Measurements from ENCODE around the gene DIDO1. TPM values are rescaled to one million over a fixed set of nuclear protein-coding genes. Genes with fewer than 3 reads are reported as not detected.

DIDO1 gene
- total and polyA plus RNA-seq, 2 of the 13 experiments (the other 11 are each of a cell fraction or from before 2014, with no cell fraction given) = 75.0 to 75.1 TPM

DNA sequence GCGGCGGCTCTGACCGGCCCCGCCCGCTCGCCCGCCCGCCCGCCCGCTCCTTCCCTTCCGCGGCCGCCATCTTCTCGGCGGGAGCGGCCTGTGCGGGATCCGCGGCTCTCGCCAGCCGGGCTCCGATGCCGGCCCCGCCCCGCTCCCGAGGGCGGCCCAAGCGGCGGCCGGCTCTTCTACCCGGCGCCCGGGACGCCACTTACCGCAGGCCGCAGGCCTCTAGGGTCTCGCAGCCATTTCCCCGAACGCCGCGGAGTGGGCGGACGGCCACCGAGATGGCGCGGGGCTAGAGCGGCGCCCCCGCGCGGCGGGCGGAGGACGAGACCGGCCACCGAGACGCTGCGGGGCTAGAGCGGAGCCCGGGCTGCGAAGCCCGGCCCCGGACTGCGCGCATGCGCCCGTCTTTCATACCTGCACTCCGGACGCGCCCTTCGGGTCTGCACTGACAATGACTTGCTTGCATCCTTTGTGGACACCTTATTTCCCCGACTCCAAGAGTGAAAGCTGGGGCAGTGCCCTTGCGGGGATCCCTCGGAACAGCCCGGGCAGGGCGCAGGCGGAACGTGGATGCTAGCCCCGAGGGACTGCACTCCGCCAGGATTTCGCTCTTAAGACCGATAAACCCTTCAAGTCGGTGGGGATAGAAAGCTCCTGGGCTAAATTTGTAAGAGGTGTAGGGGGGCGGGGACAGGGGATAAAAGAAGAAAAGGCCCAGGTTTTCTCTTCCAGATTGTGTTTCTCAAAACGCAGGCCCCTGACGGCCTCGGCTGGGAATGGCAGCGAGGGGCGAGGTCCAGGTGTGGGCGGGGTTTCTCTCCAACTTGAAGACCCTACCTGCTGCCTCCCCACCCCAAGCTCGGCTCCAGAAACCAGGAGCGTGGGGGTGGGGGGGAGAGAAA, at the start of gene DIDO1 (continued):
- TF ChIP-seq PAXIP1 (CRISPR knock-in tag; conservative IDR thresholded peaks at IDR 0.05) = peak; percentile 59
- no peak for TF ChIP-seq HDAC6 (IDR thresholded peaks at IDR 0.05; ENCODE audit: low read depth, low read length)
- peak; percentile 88 for TF ChIP-seq PHF21A (CRISPR knock-in tag; IDR thresholded peaks at IDR 0.05)
- peak; percentile 88 for TF ChIP-seq BRD4 (CRISPR knock-in tag; IDR thresholded peaks at IDR 0.05)
- no peak for TF ChIP-seq ZBTB7A (CRISPR knock-in tag; IDR thresholded peaks at IDR 0.05)
- TF ChIP-seq FOXA3 (CRISPR knock-in tag; IDR thresholded peaks at IDR 0.05) = peak; percentile 54; the same call in 1 of the 2 replicates
- TF ChIP-seq, protein P1, sequence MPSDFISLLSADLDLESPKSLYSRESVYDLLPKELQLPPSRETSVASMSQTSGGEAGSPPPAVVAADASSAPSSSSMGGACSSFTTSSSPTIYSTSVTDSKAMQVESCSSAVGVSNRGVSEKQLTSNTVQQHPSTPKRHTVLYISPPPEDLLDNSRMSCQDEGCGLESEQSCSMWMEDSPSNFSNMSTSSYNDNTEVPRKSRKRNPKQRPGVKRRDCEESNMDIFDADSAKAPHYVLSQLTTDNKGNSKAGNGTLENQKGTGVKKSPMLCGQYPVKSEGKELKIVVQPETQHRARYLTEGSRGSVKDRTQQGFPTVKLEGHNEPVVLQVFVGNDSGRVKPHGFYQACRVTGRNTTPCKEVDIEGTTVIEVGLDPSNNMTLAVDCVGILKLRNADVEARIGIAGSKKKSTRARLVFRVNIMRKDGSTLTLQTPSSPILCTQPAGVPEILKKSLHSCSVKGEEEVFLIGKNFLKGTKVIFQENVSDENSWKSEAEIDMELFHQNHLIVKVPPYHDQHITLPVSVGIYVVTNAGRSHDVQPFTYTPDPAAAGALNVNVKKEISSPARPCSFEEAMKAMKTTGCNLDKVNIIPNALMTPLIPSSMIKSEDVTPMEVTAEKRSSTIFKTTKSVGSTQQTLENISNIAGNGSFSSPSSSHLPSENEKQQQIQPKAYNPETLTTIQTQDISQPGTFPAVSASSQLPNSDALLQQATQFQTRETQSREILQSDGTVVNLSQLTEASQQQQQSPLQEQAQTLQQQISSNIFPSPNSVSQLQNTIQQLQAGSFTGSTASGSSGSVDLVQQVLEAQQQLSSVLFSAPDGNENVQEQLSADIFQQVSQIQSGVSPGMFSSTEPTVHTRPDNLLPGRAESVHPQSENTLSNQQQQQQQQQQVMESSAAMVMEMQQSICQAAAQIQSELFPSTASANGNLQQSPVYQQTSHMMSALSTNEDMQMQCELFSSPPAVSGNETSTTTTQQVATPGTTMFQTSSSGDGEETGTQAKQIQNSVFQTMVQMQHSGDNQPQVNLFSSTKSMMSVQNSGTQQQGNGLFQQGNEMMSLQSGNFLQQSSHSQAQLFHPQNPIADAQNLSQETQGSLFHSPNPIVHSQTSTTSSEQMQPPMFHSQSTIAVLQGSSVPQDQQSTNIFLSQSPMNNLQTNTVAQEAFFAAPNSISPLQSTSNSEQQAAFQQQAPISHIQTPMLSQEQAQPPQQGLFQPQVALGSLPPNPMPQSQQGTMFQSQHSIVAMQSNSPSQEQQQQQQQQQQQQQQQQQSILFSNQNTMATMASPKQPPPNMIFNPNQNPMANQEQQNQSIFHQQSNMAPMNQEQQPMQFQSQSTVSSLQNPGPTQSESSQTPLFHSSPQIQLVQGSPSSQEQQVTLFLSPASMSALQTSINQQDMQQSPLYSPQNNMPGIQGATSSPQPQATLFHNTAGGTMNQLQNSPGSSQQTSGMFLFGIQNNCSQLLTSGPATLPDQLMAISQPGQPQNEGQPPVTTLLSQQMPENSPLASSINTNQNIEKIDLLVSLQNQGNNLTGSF (CRISPR knock-in tag; IDR thresholded peaks at IDR 0.05) = peak; percentile 82; the same call in 1 of the 2 replicates
- TF ChIP-seq, protein P2, sequence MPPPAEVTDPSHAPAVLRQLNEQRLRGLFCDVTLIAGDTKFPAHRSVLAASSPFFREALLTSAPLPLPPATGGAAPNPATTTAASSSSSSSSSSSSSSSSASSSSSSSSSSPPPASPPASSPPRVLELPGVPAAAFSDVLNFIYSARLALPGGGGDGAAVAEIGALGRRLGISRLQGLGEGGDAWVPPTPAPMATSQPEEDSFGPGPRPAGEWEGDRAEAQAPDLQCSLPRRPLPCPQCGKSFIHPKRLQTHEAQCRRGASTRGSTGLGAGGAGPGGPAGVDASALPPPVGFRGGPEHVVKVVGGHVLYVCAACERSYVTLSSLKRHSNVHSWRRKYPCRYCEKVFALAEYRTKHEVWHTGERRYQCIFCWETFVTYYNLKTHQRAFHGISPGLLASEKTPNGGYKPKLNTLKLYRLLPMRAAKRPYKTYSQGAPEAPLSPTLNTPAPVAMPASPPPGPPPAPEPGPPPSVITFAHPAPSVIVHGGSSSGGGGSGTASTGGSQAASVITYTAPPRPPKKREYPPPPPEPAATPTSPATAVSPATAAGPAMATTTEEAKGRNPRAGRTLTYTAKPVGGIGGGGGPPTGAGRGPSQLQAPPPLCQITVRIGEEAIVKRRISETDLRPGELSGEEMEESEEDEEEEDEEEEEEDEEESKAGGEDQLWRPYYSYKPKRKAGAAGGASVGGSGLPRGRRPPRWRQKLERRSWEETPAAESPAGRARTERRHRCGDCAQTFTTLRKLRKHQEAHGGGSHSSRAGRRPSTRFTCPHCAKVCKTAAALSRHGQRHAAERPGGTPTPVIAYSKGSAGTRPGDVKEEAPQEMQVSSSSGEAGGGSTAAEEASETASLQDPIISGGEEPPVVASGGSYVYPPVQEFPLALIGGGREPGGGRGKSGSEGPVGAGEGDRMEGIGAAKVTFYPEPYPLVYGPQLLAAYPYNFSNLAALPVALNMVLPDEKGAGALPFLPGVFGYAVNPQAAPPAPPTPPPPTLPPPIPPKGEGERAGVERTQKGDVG (CRISPR knock-in tag; IDR thresholded peaks at IDR 0.05; ENCODE audit: borderline replicate concordance) = no peak
- no peak for TF ChIP-seq SCMH1 (CRISPR knock-in tag; IDR thresholded peaks at IDR 0.05; ENCODE audit: borderline replicate concordance)
- peak; percentile 19; the same call in 1 of the 2 replicates for TF ChIP-seq GABPA (IDR thresholded peaks at IDR 0.05; ENCODE audit: low read depth, low read length)
- no peak; the same call in 1 of the 2 replicates for TF ChIP-seq GABPA (CRISPR knock-in tag; IDR thresholded peaks at IDR 0.05; ENCODE audit: low read depth)
- no peak for TF ChIP-seq ZSCAN29 (CRISPR knock-in tag; conservative IDR thresholded peaks at IDR 0.05)
- peak; percentile 75; the same call in 1 of the 2 replicates for TF ChIP-seq ZNF878 (CRISPR knock-in tag; IDR thresholded peaks at IDR 0.05)
- peak; percentile 75; the same call in 1 of the 2 replicates for TF ChIP-seq MIXL1 (CRISPR knock-in tag; IDR thresholded peaks at IDR 0.05)
- TF ChIP-seq ZFP90 (CRISPR knock-in tag; IDR thresholded peaks at IDR 0.05; ENCODE audit: borderline replicate concordance) = peak; percentile 81; the same call in 1 of the 2 replicates
- TF ChIP-seq IRX3 (CRISPR knock-in tag; IDR thresholded peaks at IDR 0.05; ENCODE audit: borderline replicate concordance, low read depth) = peak; percentile 65; the same call in 1 of the 2 replicates

Data from HepG2 (cell line).